K562 (cell line): Measurements from ENCODE around the gene TRERF1. TPM values are rescaled to one million over a fixed set of nuclear protein-coding genes. Genes with fewer than 3 reads are reported as not detected.

ENCODE experiments used
- ATAC-seq: fragments of 200-7000 bp; cut with Tn5 transposase; 3 replicates; pipeline ENCODE4 v1.9.1; 2020; ENCODE audit warnings: moderate library complexity
- BruUV-seq: library from RNA; stranded (reverse); fragments of 400-500 nt; replicated peaks from 2 replicates; lab custom pipeline; 2021; lab: Mats Ljungman, UMichigan
- CTCF ChIA-PET: fragments of 300-600 bp; formaldehyde crosslinking; extraction: SDS; loops from one replicate; lab custom pipeline; 2021; ENCODE audit warnings: low intra/inter-chr PET ratio; lab: Yijun Ruan, JAX
- POLR2A ChIA-PET: fragments of 300-600, 350-650 bp; sonication (Branson Sonifier 250); formaldehyde crosslinking; extraction: SDS; loops from one replicate; lab custom pipeline; 2021; ENCODE audit warnings: antibody characterized with exemption, inconsistent platforms; lab: Yijun Ruan, JAX
- DNase-seq, 4 experiments: peaks; one replicate each; pipeline versions ENCODE4 v3.0.0 to v3.0.0-alpha.2; 2011 to 2018; ENCODE audit warnings: low spot score in 3 of 4, mixed read lengths in 3 of 4; ENCODE audit errors: extremely low read depth in 1 of 4
- FAIRE-seq: peaks from 2 replicates; lab custom pipeline; 2011; peaks lifted over from hg19 to GRCh38; lab: Jason Lieb, UNC
- H2AFZ ChIP-seq: 2 replicates; pipeline ENCODE4 v1.6.0; 2011; ENCODE audit warnings: low read depth, low read length, control low read depth, inconsistent platforms
- H3K27ac ChIP-seq: fragments of 200-600 bp; 3 replicates; pipeline ENCODE4 v1.8.0; 2011; ENCODE audit warnings: low read depth, mild to moderate bottlenecking, control low read depth, inconsistent platforms, low read length, moderate library complexity, mixed read lengths; ENCODE audit errors: extremely low read depth
- H3K27me3 ChIP-seq, 2 experiments: fragments of 300-600 bp in 1 of 2; 2 replicates in 1 of 2; 3 replicates in 1 of 2; pipeline versions ENCODE4 v1.6.0 to v1.8.0; 2011; ENCODE audit warnings: inconsistent platforms in 2 of 2, low read length in 2 of 2, mild to moderate bottlenecking in 1 of 2, mixed read lengths in 1 of 2, moderate library complexity in 1 of 2; ENCODE audit not compliant: control insufficient read depth in 2 of 2, insufficient read depth in 2 of 2
- H3K36me3 ChIP-seq: fragments of 300-600 bp; 3 replicates; pipeline ENCODE4 v1.8.0; 2011; ENCODE audit warnings: mild to moderate bottlenecking, low read length, inconsistent platforms; ENCODE audit not compliant: control insufficient read depth, insufficient read depth
- H3K4me1 ChIP-seq, 2 experiments: fragments of 200-600 bp in 1 of 2; replicated peaks in 1 of 2; 2 replicates in 1 of 2; 3 replicates in 1 of 2; pipeline versions ENCODE4 v1.5.1 to v1.8.0; 2011; ENCODE audit warnings: inconsistent platforms in 2 of 2, low read length in 2 of 2, mild to moderate bottlenecking in 1 of 2, mixed read lengths in 1 of 2, moderate library complexity in 1 of 2; ENCODE audit not compliant: control insufficient read depth in 2 of 2, insufficient read depth in 2 of 2
- H3K4me2 ChIP-seq: 2 replicates; pipeline ENCODE4 v1.6.1; 2011; ENCODE audit warnings: low read length, control low read depth, inconsistent platforms, mixed read lengths; ENCODE audit not compliant: insufficient read depth
- H3K4me3 ChIP-seq: fragments of 200-600 bp; sonication (generic), shearing (Covaris generic); 2 replicates; pipeline ENCODE4 v1.5.1; 2016; ENCODE audit warnings: control low read depth, inconsistent platforms
- H3K79me2 ChIP-seq: fragments of 200-600 bp; 3 replicates; pipeline ENCODE4 v1.8.0; 2011; ENCODE audit warnings: low read length, inconsistent platforms; ENCODE audit not compliant: control insufficient read depth, insufficient read depth
- H3K9ac ChIP-seq, 2 experiments: 2 replicates each; pipeline versions ENCODE4 v1.6.0 to v1.6.1; 2011; ENCODE audit warnings: low read depth in 2 of 2, low read length in 2 of 2, control low read depth in 1 of 2, inconsistent platforms in 1 of 2, mild to moderate bottlenecking in 1 of 2, mixed read lengths in 1 of 2; ENCODE audit not compliant: insufficient read depth in 1 of 2
- H3K9me1 ChIP-seq: one replicate; pipeline ENCODE4 v1.6.0; 2011; ENCODE audit warnings: inconsistent platforms, mild to moderate bottlenecking, low read length, moderate library complexity; ENCODE audit not compliant: control insufficient read depth, insufficient read depth
- H3K9me3 ChIP-seq: replicated peaks from 2 replicates; pipeline ENCODE4 v1.5.1; 2011; ENCODE audit warnings: low read depth, low read length, inconsistent platforms; ENCODE audit not compliant: control insufficient read depth, insufficient read depth
- H4K20me1 ChIP-seq: replicated peaks from 2 replicates; pipeline ENCODE4 v1.6.1; 2011; ENCODE audit warnings: low read length, inconsistent platforms, mixed read lengths; ENCODE audit not compliant: control insufficient read depth, insufficient read depth
- ATF2 ChIP-seq: sonication (generic); formaldehyde crosslinking; IDR thresholded peaks from 2 replicates; pipeline ENCODE4 v1.8.1; 2022; ENCODE audit warnings: missing genetic modification reagents
- CBX8 ChIP-seq: fragments of 200-600 bp; sonication (generic); IDR thresholded peaks from 2 replicates; pipeline ENCODE4 v1.6.1; 2012; ENCODE audit warnings: borderline replicate concordance, mixed run types, low read depth, mild to moderate bottlenecking, moderate library complexity, mixed read lengths, low read length, control low read depth, inconsistent platforms; ENCODE audit not compliant: poor library complexity, severe bottlenecking; ENCODE audit errors: extremely low read depth
- DACH1 ChIP-seq: fragments of 450-650 bp; IDR thresholded peaks from 2 replicates; pipeline ENCODE4 v1.6.1; 2018; ENCODE audit not compliant: partially characterized antibody
- DLX4 ChIP-seq: fragments of 250-450 bp; sonication (Bioruptor Pico); IDR thresholded peaks from 2 replicates; pipeline ENCODE4 v1.6.1; 2021; ENCODE audit warnings: mild to moderate bottlenecking
- ETS2 ChIP-seq: IDR thresholded peaks from 2 replicates; pipeline ENCODE4 v1.6.1; 2016; ENCODE audit warnings: borderline replicate concordance, missing genetic modification characterization, mild to moderate bottlenecking, moderate library complexity, missing compliant biosample characterization; ENCODE audit not compliant: poor library complexity, severe bottlenecking
- GABPB2 ChIP-seq: fragments of 250-450 bp; sonication (Bioruptor Pico); conservative IDR thresholded peaks from 2 replicates; pipeline ENCODE4 v1.5.1; 2021; ENCODE audit warnings: mild to moderate bottlenecking
- GTF2A2 ChIP-seq: IDR thresholded peaks from 2 replicates; pipeline ENCODE4 v1.6.1; 2016; ENCODE audit warnings: mild to moderate bottlenecking, missing genetic modification characterization, missing compliant biosample characterization
- JUNB ChIP-seq: fragments of 450-650 bp; formaldehyde crosslinking; conservative IDR thresholded peaks from 2 replicates; pipeline ENCODE4 v1.4.0; 2020; ENCODE audit warnings: mild to moderate bottlenecking
- KHSRP ChIP-seq: fragments of 450-650 bp; IDR thresholded peaks from 2 replicates; pipeline ENCODE4 v1.6.1; 2017
- LCOR ChIP-seq: sonication (generic); formaldehyde crosslinking; IDR thresholded peaks from 2 replicates; pipeline ENCODE4 v1.8.0; 2022; ENCODE audit warnings: mild to moderate bottlenecking, missing genetic modification reagents
- PTTG1 ChIP-seq: fragments of 450-650 bp; IDR thresholded peaks from 2 replicates; pipeline ENCODE4 v1.6.1; 2016; ENCODE audit warnings: low read depth, mild to moderate bottlenecking, missing genetic modification characterization, missing compliant biosample characterization
- UBTF ChIP-seq, 2 experiments: IDR thresholded peaks; 2 replicates each; pipeline ENCODE4 v1.6.1; 2012; ENCODE audit warnings: improper control_type of control experiment in 2 of 2, low read depth in 2 of 2, low read length in 2 of 2, borderline replicate concordance in 1 of 2
- ZNF431 ChIP-seq: sonication (generic); formaldehyde crosslinking; IDR thresholded peaks from 2 replicates; pipeline ENCODE4 v1.8.0; 2022; ENCODE audit warnings: mild to moderate bottlenecking, missing genetic modification reagents
- WGBS: fragments of 100-300 bp; shearing (Covaris generic); methylation state at CpG from one replicate; pipeline ENCODE4 v1.1.6; 2016; ENCODE audit warnings: low coverage, mixed read lengths; ENCODE audit not compliant: insufficient coverage; ENCODE audit errors: missing lambda C conversion rate; 5-methylcytosine and 5-hydroxymethylcytosine counted together
- in situ Hi-C: fragments of 300-500 bp; cut with MboI; formaldehyde crosslinking; loops from 4 replicates; pipeline ENCODE4 v1.15.0; 2018; ENCODE audit warnings: inconsistent platforms, mixed read lengths
- intact Hi-C: fragments of 100-400 bp; cut with micrococcal nuclease; formaldehyde crosslinking; loops from 2 replicates; pipeline ENCODE4 v1.14.2; 2022
- polyA plus RNA-seq, 8 experiments: library from polyadenylated mRNA; depleted of rRNA in 4 of 8; stranded (reverse) in 5 of 8; unstranded in 3 of 8; fragments of >200 nt; fragmentation: Nextera tagmentation in 2 of 8; fragmentation: Illumina TruSeq in 1 of 8; extraction: Ambion mirVana in 2 of 8; extraction: Trizol in 1 of 8; gene quantifications; 2 replicates each; pipeline versions ENCODE4 v1.2.1 to v1.2.3, GENCODE V29; 2011 to 2014; ENCODE audit warnings: inconsistent platforms in 1 of 8, missing spikeins in 1 of 8
- total RNA-seq, 7 experiments: library from RNA; depleted of rRNA in 6 of 7; stranded (reverse); fragments of >200 nt in 6 of 7; fragmentation: Illumina TruSeq in 2 of 7; extraction: Trizol in 2 of 7; gene quantifications; 2 replicates each; pipeline versions ENCODE4 v1.2.1 to v1.2.3, GENCODE V29; 2011 to 2021; ENCODE audit warnings: low replicate concordance in 1 of 7
- TF ChIP-seq, protein P1 (sequence below): sonication (generic); formaldehyde crosslinking; IDR thresholded peaks from 2 replicates; pipeline ENCODE4 v1.8.0; 2022; ENCODE audit warnings: mild to moderate bottlenecking, missing genetic modification reagents

The TRERF1 gene
- total and polyA plus RNA-seq, 9 of the 15 experiments (the other 6 are each of a cell fraction or from before 2014, with no cell fraction given), result 0.04 to 0.20 (median 0.07) TPM; not detected in 3

- H3K4me3 ChIP-seq, result no peak overlapping the region
- H3K27ac ChIP-seq, result no peak overlapping the region
- BruUV-seq, result no TSS peak
- H3K4me2 ChIP-seq, result no peak overlapping the region
- H3K9me3 ChIP-seq, result no peaks in the 10 kb centered on the region
- peaks cover 51 to 65% of the 10 kb centered on the region in 2 experiments; a peak in 4 of 5 replicates for H3K27me3 ChIP-seq
- in situ Hi-C loops (no loop called here), intact Hi-C loops (no loop called here)
- no peaks in the 10 kb centered on the region for H3K79me2 ChIP-seq
- DNase-seq (no peak), ATAC-seq (no peak), FAIRE-seq (no peak)
- H3K36me3 ChIP-seq, result no peaks in the 10 kb centered on the region
- ChIA-PET POLR2A (interaction anchor here (1.0 to 1.2 kb wide), 2 partner anchors 9 to 31 kb away, joined by 3 read pairs; no protein-coding TSS in a partner anchor), CTCF (no interaction called here)
- no peak overlapping the region for H3K9ac ChIP-seq
- H3K4me1 ChIP-seq, result no peaks in the 10 kb centered on the region
- WGBS, result 3% methylated on average over 6 of the region's 6 CpGs
- H4K20me1 ChIP-seq, result no peaks in the 10 kb centered on the region
- no peak overlapping the region for H2AFZ ChIP-seq
- no peaks in the 10 kb centered on the region for H3K9me1 ChIP-seq
- no peak for TF ChIP-seq UBTF (IDR thresholded peaks at IDR 0.05; ENCODE audit: borderline replicate concordance in 1 of 2, low read depth in 2 of 2, low read length in 2 of 2)
- no peak for TF ChIP-seq JUNB (CRISPR knock-in tag)
- no peak for TF ChIP-seq PTTG1 (tag)
- no peak for TF ChIP-seq DACH1
- no peak for TF ChIP-seq CBX8
- TF ChIP-seq GTF2A2 (tag), result no peak
- TF ChIP-seq ZNF431 (CRISPR knock-in tag), result no peak
- TF ChIP-seq, protein P1, sequence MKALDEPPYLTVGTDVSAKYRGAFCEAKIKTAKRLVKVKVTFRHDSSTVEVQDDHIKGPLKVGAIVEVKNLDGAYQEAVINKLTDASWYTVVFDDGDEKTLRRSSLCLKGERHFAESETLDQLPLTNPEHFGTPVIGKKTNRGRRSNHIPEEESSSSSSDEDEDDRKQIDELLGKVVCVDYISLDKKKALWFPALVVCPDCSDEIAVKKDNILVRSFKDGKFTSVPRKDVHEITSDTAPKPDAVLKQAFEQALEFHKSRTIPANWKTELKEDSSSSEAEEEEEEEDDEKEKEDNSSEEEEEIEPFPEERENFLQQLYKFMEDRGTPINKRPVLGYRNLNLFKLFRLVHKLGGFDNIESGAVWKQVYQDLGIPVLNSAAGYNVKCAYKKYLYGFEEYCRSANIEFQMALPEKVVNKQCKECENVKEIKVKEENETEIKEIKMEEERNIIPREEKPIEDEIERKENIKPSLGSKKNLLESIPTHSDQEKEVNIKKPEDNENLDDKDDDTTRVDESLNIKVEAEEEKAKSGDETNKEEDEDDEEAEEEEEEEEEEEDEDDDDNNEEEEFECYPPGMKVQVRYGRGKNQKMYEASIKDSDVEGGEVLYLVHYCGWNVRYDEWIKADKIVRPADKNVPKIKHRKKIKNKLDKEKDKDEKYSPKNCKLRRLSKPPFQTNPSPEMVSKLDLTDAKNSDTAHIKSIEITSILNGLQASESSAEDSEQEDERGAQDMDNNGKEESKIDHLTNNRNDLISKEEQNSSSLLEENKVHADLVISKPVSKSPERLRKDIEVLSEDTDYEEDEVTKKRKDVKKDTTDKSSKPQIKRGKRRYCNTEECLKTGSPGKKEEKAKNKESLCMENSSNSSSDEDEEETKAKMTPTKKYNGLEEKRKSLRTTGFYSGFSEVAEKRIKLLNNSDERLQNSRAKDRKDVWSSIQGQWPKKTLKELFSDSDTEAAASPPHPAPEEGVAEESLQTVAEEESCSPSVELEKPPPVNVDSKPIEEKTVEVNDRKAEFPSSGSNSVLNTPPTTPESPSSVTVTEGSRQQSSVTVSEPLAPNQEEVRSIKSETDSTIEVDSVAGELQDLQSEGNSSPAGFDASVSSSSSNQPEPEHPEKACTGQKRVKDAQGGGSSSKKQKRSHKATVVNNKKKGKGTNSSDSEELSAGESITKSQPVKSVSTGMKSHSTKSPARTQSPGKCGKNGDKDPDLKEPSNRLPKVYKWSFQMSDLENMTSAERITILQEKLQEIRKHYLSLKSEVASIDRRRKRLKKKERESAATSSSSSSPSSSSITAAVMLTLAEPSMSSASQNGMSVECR (CRISPR knock-in tag), result no peak
- no peak for TF ChIP-seq DLX4 (CRISPR knock-in tag)
- no peak for TF ChIP-seq KHSRP
- no peak for TF ChIP-seq LCOR
- no peak for TF ChIP-seq GABPB2 (CRISPR knock-in tag)
- TF ChIP-seq ATF2, result no peak
- no peak for TF ChIP-seq ETS2 (tag)
Measured at GRCh38 chr6:42391441-42391840, 60.3 kb downstream of the TRERF1 start.
